H1 (cell line): ENCODE data around the gene GALNT18. TPM values are rescaled to one million over a fixed set of nuclear protein-coding genes. Genes with fewer than 3 reads are reported as not detected.

Experiments used
- CBX8 ChIP-seq: fragments of 300-800, 300-1000 bp; sonication (generic); IDR thresholded peaks from 2 replicates; pipeline ENCODE4 v1.7.1; 2016; ENCODE audit warnings: low read depth, low read length, borderline replicate concordance
- GTF2F1 ChIP-seq: IDR thresholded peaks from 2 replicates; pipeline ENCODE4 v1.6.1; 2012; ENCODE audit warnings: low read depth, low read length, improper control_type of control experiment, borderline replicate concordance
- KDM5A ChIP-seq: fragments of 200-600 bp; IDR thresholded peaks from 2 replicates; pipeline ENCODE4 v1.7.1; 2012; ENCODE audit warnings: mild to moderate bottlenecking, low read length, inconsistent platforms, mixed read lengths
- RAD21 ChIP-seq, 2 experiments: IDR thresholded peaks in 1 of 2; conservative IDR thresholded peaks in 1 of 2; 2 replicates each; pipeline ENCODE4 v1.6.1; 2011; ENCODE audit warnings: low read depth in 2 of 2, low read length in 2 of 2, improper control_type of control experiment in 1 of 2, inconsistent platforms in 1 of 2, mild to moderate bottlenecking in 1 of 2, moderate library complexity in 1 of 2
- SRF ChIP-seq: IDR thresholded peaks from 2 replicates; pipeline ENCODE4 v1.6.1; 2011; ENCODE audit warnings: mild to moderate bottlenecking, low read depth, low read length, moderate library complexity
- TAF1 ChIP-seq: IDR thresholded peaks from 2 replicates; pipeline ENCODE4 v1.6.1; 2011; ENCODE audit warnings: mild to moderate bottlenecking, low read depth, low read length
- TBP ChIP-seq: IDR thresholded peaks from 2 replicates; pipeline ENCODE4 v1.6.1; 2011; ENCODE audit warnings: low read depth, low read length, improper control_type of control experiment
- ZNF274 ChIP-seq: IDR thresholded peaks from 2 replicates; pipeline ENCODE4 v1.7.0; 2012; ENCODE audit warnings: low read length, borderline replicate concordance; ENCODE audit errors: extremely low read depth
- polyA plus RNA-seq, 7 experiments: library from polyadenylated mRNA; depleted of rRNA in 3 of 7; stranded (reverse) in 5 of 7; unstranded in 2 of 7; fragments of >200 nt in 5 of 7; fragments of 200-250 nt in 2 of 7; gene quantifications; 1 replicate in 5 of 7; 2 replicates in 1 of 7; 4 replicates in 1 of 7; pipeline versions ENCODE4 v1.2.1 to v1.2.3, GENCODE V29; 2011 to 2013; ENCODE audit warnings: missing spikeins in 2 of 7, mixed read lengths in 2 of 7
- total RNA-seq: library from RNA; stranded (reverse); fragmentation: NEBNext Ultra II Directional; extraction: Animal tissue kit (Norgen Biotek cat#: 25700); gene quantifications from 2 replicates; pipeline ENCODE4 v1.2.1, GENCODE V29; 2021

Gene GALNT18
- total and polyA plus RNA-seq, 2 of the 8 experiments (the other 6 are each of a cell fraction or from before 2014, with no cell fraction given): 6.0 to 9.4 TPM

GRCh38 chr11:11290354-11290753, 331.5 kb downstream of the GALNT18 start (continued):
- TF ChIP-seq TBP: no peak
- TF ChIP-seq ZNF274: no peak
- no peak for TF ChIP-seq SRF
- TF ChIP-seq KDM5A: no peak
- no peak for TF ChIP-seq CBX8
- TF ChIP-seq RAD21 (IDR thresholded peaks at IDR 0.05 in 1 of 2, conservative IDR thresholded peaks at IDR 0.05 in 1 of 2; ENCODE audit: low read depth in 2 of 2, low read length in 2 of 2): no peak
- TF ChIP-seq TAF1: no peak
- no peak for TF ChIP-seq GTF2F1
